ENCODE results near the gene ANGPTL4.

The ANGPTL4 gene

GRCh38 chr19:8421484-8422461, 57.8 kb downstream of the ANGPTL4 start:
- DNase-seq = no peak

GRCh38 chr19:8423817-8424223, 59.9 kb downstream of the ANGPTL4 start:
- no peak for DNase-seq
